HG03025 (cell line): ENCODE data around the gene QRFPR.
"Not testable (repeated sequence)": the region's sequence is repeated elsewhere in the genome, so short reads cannot be mapped to it uniquely, and the experiment has no call there.

ENCODE experiments used
- ATAC-seq: cut with Tn5 transposase; IDR thresholded peaks from one replicate; pipeline ENCODE4 v1.9.1; 2021; ENCODE audit warnings: mild to moderate bottlenecking, moderate library complexity; ENCODE audit not compliant: unreplicated experiment, low FRiP score

The QRFPR gene

GRCh38 chr4:121380776-121381462 is at the start of gene QRFPR:
Gene QRFPR, minus strand, starts transcription at chr4:121381018. Its CDS starts 371 bp downstream, at chr4:121380647.
- no peak for ATAC-seq

- no peak for ATAC-seq
These were observed 47.9 kb upstream of the QRFPR start for GRCh38 chr4:121428721-121429120.

GRCh38 chr4:121421594-121421993 is 40.8 kb upstream of the QRFPR start:
- ATAC-seq, result no peak

- no peak for ATAC-seq
These were observed 30.4 kb upstream of the QRFPR start for GRCh38 chr4:121411151-121411744.

- not testable (repeated sequence) for ATAC-seq
These were observed 27.7 kb upstream of the QRFPR start for GRCh38 chr4:121408567-121408966.

GRCh38 chr4:121400632-121401031 is 19.8 kb upstream of the QRFPR start:
- ATAC-seq, result no peak

GRCh38 chr4:121397941-121398601 is 17.3 kb upstream of the QRFPR start:
- no peak for ATAC-seq

- ATAC-seq, result no peak
These were observed 16.6 kb upstream of the QRFPR start for GRCh38 chr4:121397434-121397833.

GRCh38 chr4:121392426-121393086 is 11.7 kb upstream of the QRFPR start:
- ATAC-seq, result no peak

- ATAC-seq, result no peak
These were observed 9.5 kb upstream of the QRFPR start for GRCh38 chr4:121390335-121390734.

- no peak for ATAC-seq
These were observed 1.5 kb downstream of the QRFPR start for GRCh38 chr4:121379276-121379675.

- ATAC-seq, result no peak
These were observed 3.7 kb downstream of the QRFPR start for GRCh38 chr4:121377076-121377475.

- no peak for ATAC-seq
These were observed 4.3 kb downstream of the QRFPR start for GRCh38 chr4:121376556-121376955.

GRCh38 chr4:121376097-121376496 is 4.7 kb downstream of the QRFPR start:
- ATAC-seq, result no peak

- no peak for ATAC-seq
These were observed 5.6 kb downstream of the QRFPR start for GRCh38 chr4:121375262-121375661.

GRCh38 chr4:121373841-121374240 is 7.0 kb downstream of the QRFPR start:
- ATAC-seq, result no peak

- ATAC-seq, result no peak
These were observed 10.0 kb downstream of the QRFPR start for GRCh38 chr4:121370729-121371325.

GRCh38 chr4:121360495-121360894 is 20.3 kb downstream of the QRFPR start:
- no peak for ATAC-seq

- no peak for ATAC-seq
These were observed 22.3 kb downstream of the QRFPR start for GRCh38 chr4:121358473-121358872.

- no peak for ATAC-seq
These were observed 27.6 kb downstream of the QRFPR start for GRCh38 chr4:121353213-121353612.

- no peak for ATAC-seq
These were observed 36.7 kb downstream of the QRFPR start for GRCh38 chr4:121344098-121344497.
